ENCODE measurements around the gene PITPNC1.

Gene PITPNC1

GRCh38 chr17:67742025-67742424 lies 364.9 kb downstream of the PITPNC1 start:
- TF ChIP-seq REST (IDR thresholded peaks at IDR 0.05; ENCODE audit: insufficient read depth in 1 of 2, low read depth in 2 of 2, low read length in 2 of 2) (no peak), SIN3A (IDR thresholded peaks at IDR 0.05; ENCODE audit: borderline replicate concordance, insufficient read depth, low read length) (no peak), POLR2AphosphoS5 (IDR thresholded peaks at IDR 0.05; ENCODE audit: low read depth, low read length) (no peak), FOXP2 (optimal IDR thresholded peaks at IDR 0.05; ENCODE audit: borderline replicate concordance, extremely low read depth, extremely low read length, insufficient read depth) (no peak), TAF1 (IDR thresholded peaks at IDR 0.05; ENCODE audit: borderline replicate concordance, insufficient read depth, low read length) (no peak)

Measured in PFSK-1 (cell line).